GM10266 (cell line): ENCODE results near the gene CST7.

Experiments
- DNase-seq: peaks from one replicate; pipeline ENCODE4 v3.0.0; 2012; ENCODE audit errors: extremely low spot score
- TF ChIP-seq, protein P1 (sequence below): IDR thresholded peaks from 2 replicates; pipeline ENCODE4 v1.5.1; 2012; ENCODE audit warnings: mild to moderate bottlenecking, low read depth; ENCODE audit not compliant: control insufficient read depth, insufficient read depth; ENCODE audit errors: missing control alignments

CST7 gene

DNA sequence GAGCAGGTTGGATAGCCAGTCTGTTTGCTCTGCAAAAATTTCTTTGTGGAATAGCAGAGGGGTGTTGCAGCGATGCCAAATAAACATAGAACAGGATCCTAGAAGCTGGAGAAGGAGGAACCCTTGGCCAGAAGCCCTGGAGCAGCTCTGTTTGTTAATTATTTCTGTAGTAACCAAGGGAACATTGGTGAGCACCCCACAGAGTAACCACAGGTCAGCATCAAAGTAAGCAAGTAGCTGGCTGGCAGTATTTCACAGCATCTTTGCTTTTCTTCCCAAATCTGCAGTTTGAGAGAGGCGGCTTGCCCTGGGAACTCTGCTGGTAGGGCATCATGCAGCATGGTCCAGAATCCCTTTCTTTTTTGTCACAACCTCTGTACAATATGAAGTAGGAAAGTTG, 56.2 kb downstream of the CST7 start:
- DNase-seq: no peak
- TF ChIP-seq, protein P1, sequence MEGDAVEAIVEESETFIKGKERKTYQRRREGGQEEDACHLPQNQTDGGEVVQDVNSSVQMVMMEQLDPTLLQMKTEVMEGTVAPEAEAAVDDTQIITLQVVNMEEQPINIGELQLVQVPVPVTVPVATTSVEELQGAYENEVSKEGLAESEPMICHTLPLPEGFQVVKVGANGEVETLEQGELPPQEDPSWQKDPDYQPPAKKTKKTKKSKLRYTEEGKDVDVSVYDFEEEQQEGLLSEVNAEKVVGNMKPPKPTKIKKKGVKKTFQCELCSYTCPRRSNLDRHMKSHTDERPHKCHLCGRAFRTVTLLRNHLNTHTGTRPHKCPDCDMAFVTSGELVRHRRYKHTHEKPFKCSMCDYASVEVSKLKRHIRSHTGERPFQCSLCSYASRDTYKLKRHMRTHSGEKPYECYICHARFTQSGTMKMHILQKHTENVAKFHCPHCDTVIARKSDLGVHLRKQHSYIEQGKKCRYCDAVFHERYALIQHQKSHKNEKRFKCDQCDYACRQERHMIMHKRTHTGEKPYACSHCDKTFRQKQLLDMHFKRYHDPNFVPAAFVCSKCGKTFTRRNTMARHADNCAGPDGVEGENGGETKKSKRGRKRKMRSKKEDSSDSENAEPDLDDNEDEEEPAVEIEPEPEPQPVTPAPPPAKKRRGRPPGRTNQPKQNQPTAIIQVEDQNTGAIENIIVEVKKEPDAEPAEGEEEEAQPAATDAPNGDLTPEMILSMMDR: no peak

DNA sequence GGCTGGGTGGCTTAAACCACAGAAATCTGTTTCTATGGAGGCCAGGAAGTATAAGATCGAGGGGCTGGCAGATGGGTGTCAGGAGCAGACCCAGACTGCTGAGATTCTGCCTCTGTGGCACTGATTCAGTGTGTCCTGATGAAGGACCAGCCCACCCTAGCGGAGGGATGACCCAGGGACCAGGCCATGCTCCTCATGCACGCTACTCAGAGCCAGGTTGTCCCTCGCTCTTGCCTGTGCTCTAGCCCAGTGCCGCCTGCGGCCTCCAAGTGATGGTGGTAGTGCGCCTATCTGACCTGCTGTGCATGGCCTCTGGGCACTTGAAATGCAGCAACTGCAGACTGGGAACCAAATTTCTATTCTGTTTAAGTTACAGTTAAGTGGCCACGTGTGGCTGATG, 56.6 kb downstream of the CST7 start:
- TF ChIP-seq, protein P1: no peak

DNA sequence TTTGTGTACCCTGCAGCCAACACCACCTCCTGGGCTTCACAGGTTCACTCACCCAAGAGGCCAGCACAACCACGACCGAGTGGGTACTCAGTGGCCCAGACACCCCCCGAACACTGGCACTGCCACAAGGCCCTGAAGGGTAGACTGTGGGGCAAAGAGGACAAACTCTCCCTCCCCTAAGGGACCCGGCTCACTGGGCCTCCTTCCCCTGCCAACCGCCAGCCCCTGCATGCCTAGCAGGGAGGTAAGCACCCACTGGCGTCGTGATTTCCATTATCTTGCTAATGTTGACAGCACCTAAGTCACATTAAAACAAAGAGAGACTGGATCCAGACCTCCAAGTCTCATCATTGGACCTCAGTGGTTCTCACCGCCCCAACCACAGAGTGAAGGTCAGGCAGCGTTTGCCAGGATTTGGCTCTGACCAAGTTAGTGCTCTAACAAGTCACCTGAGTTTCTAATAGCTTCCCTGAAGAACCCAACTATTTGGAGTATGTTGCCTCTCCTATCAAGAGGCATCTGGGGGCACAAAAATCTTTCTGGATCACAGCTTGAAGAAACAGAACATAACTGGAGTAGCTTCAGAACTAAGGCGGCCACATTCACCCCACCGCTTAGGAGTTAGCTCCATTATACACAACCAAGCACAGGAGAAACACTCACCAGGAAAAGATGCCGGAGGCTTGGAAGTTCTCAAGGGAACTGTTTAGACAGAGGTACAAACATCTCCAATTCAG, 57.5 kb downstream of the CST7 start:
- TF ChIP-seq, protein P1: no peak
- no peak for DNase-seq

More for the DNA sequence above, 56.6 kb downstream of the CST7 start:
- no peak for DNase-seq

DNA sequence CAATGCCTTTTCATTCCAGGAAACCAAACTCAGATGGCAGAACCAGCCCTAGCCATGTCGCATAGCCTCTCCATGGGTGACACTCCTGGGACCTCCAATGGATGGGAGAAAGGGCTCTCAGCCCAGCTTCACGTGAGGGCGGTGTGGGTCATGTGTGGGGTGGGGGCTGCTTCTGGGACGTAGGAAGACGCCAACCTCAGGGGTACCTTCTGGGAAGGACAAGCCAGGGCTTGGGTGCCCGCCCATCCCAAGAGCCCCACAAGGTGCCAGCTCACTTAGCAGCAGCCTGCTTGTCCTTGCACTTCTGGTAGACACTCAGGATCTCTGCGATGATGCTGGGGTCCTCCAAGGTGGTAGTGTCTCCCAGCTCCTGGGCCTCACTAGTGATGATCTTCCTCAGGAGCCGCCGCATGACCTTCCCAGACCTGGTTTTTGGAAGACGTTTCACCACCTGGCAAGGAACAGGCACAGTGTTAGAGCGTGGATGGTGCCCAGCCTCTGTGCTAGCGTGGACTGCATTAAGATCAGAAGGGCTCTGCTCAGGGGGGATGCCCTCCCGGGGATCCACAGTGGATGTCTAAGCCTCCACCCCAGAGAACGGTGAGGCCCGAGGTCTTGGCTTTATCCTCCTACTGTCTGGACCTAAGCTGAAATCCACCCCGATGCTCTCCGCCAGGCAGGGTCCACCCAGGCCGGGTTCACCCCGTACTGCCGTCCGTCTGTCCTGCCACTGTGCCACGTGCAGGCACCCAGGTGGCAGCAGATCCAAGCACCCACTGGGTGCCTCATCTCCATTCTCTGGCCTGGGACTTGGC, 58.6 kb downstream of the CST7 start:
- no peak for DNase-seq
- TF ChIP-seq, protein P1: no peak

DNA sequence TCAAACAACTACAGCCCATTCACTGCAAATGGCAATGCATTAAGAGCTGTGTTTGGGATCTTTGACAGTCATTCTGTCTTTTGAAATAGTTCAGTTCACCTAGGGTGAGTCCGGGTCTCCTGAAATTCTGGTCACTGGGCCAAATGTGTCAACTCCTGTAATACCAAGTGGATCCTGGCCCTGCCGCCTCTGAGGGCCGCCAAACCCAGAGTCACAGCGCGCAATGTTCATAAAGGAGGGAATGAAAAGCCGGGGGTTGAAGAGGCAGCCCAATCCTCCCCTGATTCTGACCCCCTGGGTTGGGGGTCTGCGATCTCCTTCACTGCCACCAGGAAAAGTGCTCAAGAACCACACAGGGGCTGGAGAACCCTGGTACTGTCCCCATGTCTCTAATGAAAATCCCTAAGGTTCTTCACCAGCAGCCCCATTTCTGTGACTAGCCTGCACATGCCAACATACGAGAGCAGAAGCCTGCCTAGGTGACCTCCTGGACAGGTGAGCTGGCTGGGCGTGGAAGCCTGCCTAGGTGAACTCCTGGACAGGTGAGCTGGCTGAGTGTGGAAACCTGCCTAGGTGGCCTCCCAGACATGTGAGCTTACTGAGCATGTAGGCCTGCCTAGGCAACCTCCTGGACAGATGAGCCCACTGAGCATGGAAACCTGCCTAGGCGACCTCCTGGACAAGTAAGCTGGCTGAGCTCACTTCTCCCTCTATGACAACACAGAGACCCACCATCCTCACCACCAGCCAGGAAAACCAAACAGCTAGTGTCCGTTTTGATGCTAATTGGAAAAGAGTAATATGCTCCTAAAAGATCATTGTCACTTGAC, 59.5 kb downstream of the CST7 start:
- TF ChIP-seq, protein P1: no peak
- no peak for DNase-seq
